H1 (cell line): Measurements from ENCODE around the gene LTBP3. TPM values are rescaled to one million over a fixed set of nuclear protein-coding genes. Genes with fewer than 3 reads are reported as not detected.

ENCODE experiments used
- BACH1 ChIP-seq: IDR thresholded peaks from 2 replicates; pipeline ENCODE4 v1.6.1; 2012; ENCODE audit warnings: low read length, improper control_type of control experiment
- MAFK ChIP-seq: IDR thresholded peaks from 2 replicates; pipeline ENCODE4 v1.6.1; 2012; ENCODE audit warnings: low read depth, mild to moderate bottlenecking, improper control_type of control experiment, low read length
- polyA plus RNA-seq, 7 experiments: library from polyadenylated mRNA; depleted of rRNA in 3 of 7; stranded (reverse) in 5 of 7; unstranded in 2 of 7; fragments of >200 nt in 5 of 7; fragments of 200-250 nt in 2 of 7; gene quantifications; 1 replicate in 5 of 7; 2 replicates in 1 of 7; 4 replicates in 1 of 7; pipeline versions ENCODE4 v1.2.1 to v1.2.3, GENCODE V29; 2011 to 2013; ENCODE audit warnings: missing spikeins in 2 of 7, mixed read lengths in 2 of 7
- total RNA-seq: library from RNA; stranded (reverse); fragmentation: NEBNext Ultra II Directional; extraction: Animal tissue kit (Norgen Biotek cat#: 25700); gene quantifications from 2 replicates; pipeline ENCODE4 v1.2.1, GENCODE V29; 2021
- TF ChIP-seq, protein P1 (sequence below): fragments of 300-600 bp; sonication (generic); IDR thresholded peaks from 2 replicates; pipeline ENCODE4 v1.7.1; 2012; ENCODE audit warnings: low read length, moderate library complexity, mild to moderate bottlenecking, inconsistent platforms; ENCODE audit not compliant: insufficient replicate concordance
- TF ChIP-seq, protein P2 (sequence below): IDR thresholded peaks from 2 replicates; pipeline ENCODE4 v1.6.1; 2011; ENCODE audit warnings: low read length, improper control_type of control experiment

The LTBP3 gene
- total and polyA plus RNA-seq, 2 of the 8 experiments (the other 6 are each of a cell fraction or from before 2014, with no cell fraction given), result 12.8 to 17.8 TPM

DNA sequence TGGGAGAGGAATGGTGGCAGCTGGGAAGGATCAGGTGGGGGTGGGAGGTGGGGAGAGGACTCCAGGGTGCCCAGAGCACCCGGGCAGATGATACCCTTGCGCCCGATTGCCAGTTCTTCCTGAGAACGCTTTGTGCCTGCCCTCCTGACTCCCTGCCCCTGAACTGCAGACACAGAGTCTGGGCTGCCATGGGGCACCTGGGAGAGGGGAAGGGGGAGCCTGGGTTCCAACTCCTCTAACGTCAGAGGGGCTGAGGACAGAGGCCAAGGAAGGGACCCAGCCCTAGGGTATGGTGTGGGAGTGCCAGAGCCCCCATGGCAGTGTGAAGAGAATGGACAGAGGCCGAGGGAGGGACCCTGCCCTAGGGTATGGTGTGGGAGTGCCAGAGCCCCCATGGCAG is 38.4 kb upstream of the LTBP3 start (continued):
- TF ChIP-seq, protein P1, sequence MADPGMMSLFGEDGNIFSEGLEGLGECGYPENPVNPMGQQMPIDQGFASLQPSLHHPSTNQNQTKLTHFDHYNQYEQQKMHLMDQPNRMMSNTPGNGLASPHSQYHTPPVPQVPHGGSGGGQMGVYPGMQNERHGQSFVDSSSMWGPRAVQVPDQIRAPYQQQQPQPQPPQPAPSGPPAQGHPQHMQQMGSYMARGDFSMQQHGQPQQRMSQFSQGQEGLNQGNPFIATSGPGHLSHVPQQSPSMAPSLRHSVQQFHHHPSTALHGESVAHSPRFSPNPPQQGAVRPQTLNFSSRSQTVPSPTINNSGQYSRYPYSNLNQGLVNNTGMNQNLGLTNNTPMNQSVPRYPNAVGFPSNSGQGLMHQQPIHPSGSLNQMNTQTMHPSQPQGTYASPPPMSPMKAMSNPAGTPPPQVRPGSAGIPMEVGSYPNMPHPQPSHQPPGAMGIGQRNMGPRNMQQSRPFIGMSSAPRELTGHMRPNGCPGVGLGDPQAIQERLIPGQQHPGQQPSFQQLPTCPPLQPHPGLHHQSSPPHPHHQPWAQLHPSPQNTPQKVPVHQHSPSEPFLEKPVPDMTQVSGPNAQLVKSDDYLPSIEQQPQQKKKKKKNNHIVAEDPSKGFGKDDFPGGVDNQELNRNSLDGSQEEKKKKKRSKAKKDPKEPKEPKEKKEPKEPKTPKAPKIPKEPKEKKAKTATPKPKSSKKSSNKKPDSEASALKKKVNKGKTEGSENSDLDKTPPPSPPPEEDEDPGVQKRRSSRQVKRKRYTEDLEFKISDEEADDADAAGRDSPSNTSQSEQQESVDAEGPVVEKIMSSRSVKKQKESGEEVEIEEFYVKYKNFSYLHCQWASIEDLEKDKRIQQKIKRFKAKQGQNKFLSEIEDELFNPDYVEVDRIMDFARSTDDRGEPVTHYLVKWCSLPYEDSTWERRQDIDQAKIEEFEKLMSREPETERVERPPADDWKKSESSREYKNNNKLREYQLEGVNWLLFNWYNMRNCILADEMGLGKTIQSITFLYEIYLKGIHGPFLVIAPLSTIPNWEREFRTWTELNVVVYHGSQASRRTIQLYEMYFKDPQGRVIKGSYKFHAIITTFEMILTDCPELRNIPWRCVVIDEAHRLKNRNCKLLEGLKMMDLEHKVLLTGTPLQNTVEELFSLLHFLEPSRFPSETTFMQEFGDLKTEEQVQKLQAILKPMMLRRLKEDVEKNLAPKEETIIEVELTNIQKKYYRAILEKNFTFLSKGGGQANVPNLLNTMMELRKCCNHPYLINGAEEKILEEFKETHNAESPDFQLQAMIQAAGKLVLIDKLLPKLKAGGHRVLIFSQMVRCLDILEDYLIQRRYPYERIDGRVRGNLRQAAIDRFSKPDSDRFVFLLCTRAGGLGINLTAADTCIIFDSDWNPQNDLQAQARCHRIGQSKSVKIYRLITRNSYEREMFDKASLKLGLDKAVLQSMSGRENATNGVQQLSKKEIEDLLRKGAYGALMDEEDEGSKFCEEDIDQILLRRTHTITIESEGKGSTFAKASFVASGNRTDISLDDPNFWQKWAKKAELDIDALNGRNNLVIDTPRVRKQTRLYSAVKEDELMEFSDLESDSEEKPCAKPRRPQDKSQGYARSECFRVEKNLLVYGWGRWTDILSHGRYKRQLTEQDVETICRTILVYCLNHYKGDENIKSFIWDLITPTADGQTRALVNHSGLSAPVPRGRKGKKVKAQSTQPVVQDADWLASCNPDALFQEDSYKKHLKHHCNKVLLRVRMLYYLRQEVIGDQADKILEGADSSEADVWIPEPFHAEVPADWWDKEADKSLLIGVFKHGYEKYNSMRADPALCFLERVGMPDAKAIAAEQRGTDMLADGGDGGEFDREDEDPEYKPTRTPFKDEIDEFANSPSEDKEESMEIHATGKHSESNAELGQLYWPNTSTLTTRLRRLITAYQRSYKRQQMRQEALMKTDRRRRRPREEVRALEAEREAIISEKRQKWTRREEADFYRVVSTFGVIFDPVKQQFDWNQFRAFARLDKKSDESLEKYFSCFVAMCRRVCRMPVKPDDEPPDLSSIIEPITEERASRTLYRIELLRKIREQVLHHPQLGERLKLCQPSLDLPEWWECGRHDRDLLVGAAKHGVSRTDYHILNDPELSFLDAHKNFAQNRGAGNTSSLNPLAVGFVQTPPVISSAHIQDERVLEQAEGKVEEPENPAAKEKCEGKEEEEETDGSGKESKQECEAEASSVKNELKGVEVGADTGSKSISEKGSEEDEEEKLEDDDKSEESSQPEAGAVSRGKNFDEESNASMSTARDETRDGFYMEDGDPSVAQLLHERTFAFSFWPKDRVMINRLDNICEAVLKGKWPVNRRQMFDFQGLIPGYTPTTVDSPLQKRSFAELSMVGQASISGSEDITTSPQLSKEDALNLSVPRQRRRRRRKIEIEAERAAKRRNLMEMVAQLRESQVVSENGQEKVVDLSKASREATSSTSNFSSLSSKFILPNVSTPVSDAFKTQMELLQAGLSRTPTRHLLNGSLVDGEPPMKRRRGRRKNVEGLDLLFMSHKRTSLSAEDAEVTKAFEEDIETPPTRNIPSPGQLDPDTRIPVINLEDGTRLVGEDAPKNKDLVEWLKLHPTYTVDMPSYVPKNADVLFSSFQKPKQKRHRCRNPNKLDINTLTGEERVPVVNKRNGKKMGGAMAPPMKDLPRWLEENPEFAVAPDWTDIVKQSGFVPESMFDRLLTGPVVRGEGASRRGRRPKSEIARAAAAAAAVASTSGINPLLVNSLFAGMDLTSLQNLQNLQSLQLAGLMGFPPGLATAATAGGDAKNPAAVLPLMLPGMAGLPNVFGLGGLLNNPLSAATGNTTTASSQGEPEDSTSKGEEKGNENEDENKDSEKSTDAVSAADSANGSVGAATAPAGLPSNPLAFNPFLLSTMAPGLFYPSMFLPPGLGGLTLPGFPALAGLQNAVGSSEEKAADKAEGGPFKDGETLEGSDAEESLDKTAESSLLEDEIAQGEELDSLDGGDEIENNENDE, result no peak
- TF ChIP-seq BACH1 (no peak), MAFK (no peak)
- TF ChIP-seq, protein P2, sequence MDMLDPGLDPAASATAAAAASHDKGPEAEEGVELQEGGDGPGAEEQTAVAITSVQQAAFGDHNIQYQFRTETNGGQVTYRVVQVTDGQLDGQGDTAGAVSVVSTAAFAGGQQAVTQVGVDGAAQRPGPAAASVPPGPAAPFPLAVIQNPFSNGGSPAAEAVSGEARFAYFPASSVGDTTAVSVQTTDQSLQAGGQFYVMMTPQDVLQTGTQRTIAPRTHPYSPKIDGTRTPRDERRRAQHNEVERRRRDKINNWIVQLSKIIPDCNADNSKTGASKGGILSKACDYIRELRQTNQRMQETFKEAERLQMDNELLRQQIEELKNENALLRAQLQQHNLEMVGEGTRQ, result no peak
- TF ChIP-seq, all 59 proteins: peak for 0
